ENCODE data around the gene HCRTR1.

The HCRTR1 gene

GRCh38 chr1:31658721-31659120 lies 41.2 kb downstream of the HCRTR1 start:
- H3K27ac ChIP-seq, result peak overlapping the region in 8 of 21 experiments; percentile 29 to 55 (median 38)
- H3K4me3 ChIP-seq, result no peak overlapping the region

GRCh38 chr1:31659889-31660288 lies 42.4 kb downstream of the HCRTR1 start:
- no peak overlapping the region for H3K4me3 ChIP-seq
- peak overlapping the region in 6 of 21 experiments; percentile 40 to 62 (median 54) for H3K27ac ChIP-seq

- no peak overlapping the region for H3K4me3 ChIP-seq
- H3K27ac ChIP-seq, result peak overlapping the region in 14 of 21 experiments; percentile 3 to 62 (median 50)
Measured at GRCh38 chr1:31660871-31661455, 43.5 kb downstream of the HCRTR1 start.

GRCh38 chr1:31661856-31662255 lies 44.4 kb downstream of the HCRTR1 start:
- H3K27ac ChIP-seq, result peak overlapping the region in 13 of 21 experiments; percentile 7 to 58 (median 47)

GRCh38 chr1:31662463-31662862 lies 45.0 kb downstream of the HCRTR1 start:
- peak overlapping the region in 7 of 21 experiments; percentile 3 to 58 (median 47) for H3K27ac ChIP-seq
- H3K4me3 ChIP-seq, result no peak overlapping the region

More at GRCh38 chr1:31661856-31662255, 44.4 kb downstream of the HCRTR1 start:
- H3K4me3 ChIP-seq, result no peak overlapping the region

GRCh38 chr1:31663622-31664452 lies 46.3 kb downstream of the HCRTR1 start:
- peak overlapping the region in 7 of 21 experiments; percentile 3 to 81 (median 58) for H3K27ac ChIP-seq
- H3K4me3 ChIP-seq, result no peak overlapping the region

- no peak overlapping the region for H3K4me3 ChIP-seq
- H3K27ac ChIP-seq, result peak overlapping the region in 7 of 21 experiments; percentile 3 to 81 (median 58)
Measured at GRCh38 chr1:31664528-31664927, 47.0 kb downstream of the HCRTR1 start.

GRCh38 chr1:31665234-31665878 lies 47.9 kb downstream of the HCRTR1 start:
- H3K4me3 ChIP-seq, result no peak overlapping the region
- peak overlapping the region in 19 of 21 experiments; percentile 14 to 83 (median 66) for H3K27ac ChIP-seq

- H3K27ac ChIP-seq, result peak overlapping the region in 20 of 21 experiments; percentile 22 to 83 (median 67)
Measured at GRCh38 chr1:31666263-31666963, 48.9 kb downstream of the HCRTR1 start.

GRCh38 chr1:31667065-31667785 lies 49.7 kb downstream of the HCRTR1 start:
- Histone ChIP-seq H3K27ac (peak overlapping the region in 18 of 21 experiments; percentile 18 to 83 (median 66)), H3K4me3 (no peak overlapping the region)

More at GRCh38 chr1:31666263-31666963, 48.9 kb downstream of the HCRTR1 start:
- H3K4me3 ChIP-seq, result no peak overlapping the region

- H3K27ac ChIP-seq, result peak overlapping the region in 18 of 21 experiments; percentile 15 to 82 (median 64)
- H3K4me3 ChIP-seq, result no peak overlapping the region
Measured at GRCh38 chr1:31668303-31668883, 50.9 kb downstream of the HCRTR1 start.

- Histone ChIP-seq H3K27ac (peak overlapping the region in 18 of 21 experiments; percentile 37 to 82 (median 66)), H3K4me3 (no peak overlapping the region)
Measured at GRCh38 chr1:31669433-31669785, 51.9 kb downstream of the HCRTR1 start.

GRCh38 chr1:31669786-31670592 lies 52.5 kb downstream of the HCRTR1 start:
- Histone ChIP-seq H3K4me3 (peak overlapping the region in 1 of 7 experiments; percentile 21), H3K27ac (peak overlapping the region in 19 of 21 experiments; percentile 4 to 82 (median 66))

GRCh38 chr1:31670593-31670964 lies 53.1 kb downstream of the HCRTR1 start:
- H3K4me3 ChIP-seq, result peak overlapping the region in 1 of 7 experiments; percentile 21
- peak overlapping the region in 19 of 21 experiments; percentile 4 to 82 (median 66) for H3K27ac ChIP-seq

GRCh38 chr1:31671147-31671546 lies 53.7 kb downstream of the HCRTR1 start:
- H3K4me3 ChIP-seq, result no peak overlapping the region
- H3K27ac ChIP-seq, result peak overlapping the region in 9 of 21 experiments; percentile 46 to 82 (median 64)

- H3K4me3 ChIP-seq, result no peak overlapping the region
- H3K27ac ChIP-seq, result peak overlapping the region in 5 of 21 experiments; percentile 46 to 66 (median 64)
Measured at GRCh38 chr1:31671561-31672201, 54.2 kb downstream of the HCRTR1 start.

- H3K4me3 ChIP-seq, result no peak overlapping the region
- H3K27ac ChIP-seq, result peak overlapping the region in 7 of 21 experiments; percentile 5 to 61 (median 26)
Measured at GRCh38 chr1:31672986-31673385, 55.5 kb downstream of the HCRTR1 start.

All from skin epidermis (tissue), 12 donors.